HepG2 (cell line): Measurements from ENCODE around the gene ETFB. TPM values are rescaled to one million over a fixed set of nuclear protein-coding genes. Genes with fewer than 3 reads are reported as not detected.

Experiments used
- ARID2 ChIP-seq: sonication (generic); formaldehyde crosslinking; IDR thresholded peaks from 2 replicates; pipeline ENCODE4 v1.8.1; 2022; ENCODE audit warnings: mild to moderate bottlenecking, missing genetic modification reagents, borderline replicate concordance
- ATF7-NPFF ChIP-seq: sonication (generic); formaldehyde crosslinking; IDR thresholded peaks from 2 replicates; pipeline ENCODE4 v1.8.1; 2023; ENCODE audit warnings: mild to moderate bottlenecking, low read depth, missing genetic modification reagents, moderate library complexity
- CHCHD3 ChIP-seq: sonication (generic); formaldehyde crosslinking; IDR thresholded peaks from 2 replicates; pipeline ENCODE4 v1.8.0; 2022; ENCODE audit warnings: mild to moderate bottlenecking, missing genetic modification reagents, moderate library complexity
- DBP ChIP-seq: sonication (generic); formaldehyde crosslinking; IDR thresholded peaks from 2 replicates; pipeline ENCODE4 v1.4.0; 2020; ENCODE audit warnings: missing genetic modification reagents; ENCODE audit errors: not compliant biosample characterization
- DPF2 ChIP-seq: sonication (generic); formaldehyde crosslinking; IDR thresholded peaks from 2 replicates; pipeline ENCODE4 v1.4.0; 2020; ENCODE audit warnings: mild to moderate bottlenecking, low read depth, missing genetic modification reagents, borderline replicate concordance
- HDAC1 ChIP-seq: sonication (generic); formaldehyde crosslinking; IDR thresholded peaks from 2 replicates; pipeline ENCODE4 v1.5.1; 2020; ENCODE audit warnings: mild to moderate bottlenecking, missing genetic modification reagents
- HDAC2 ChIP-seq: sonication (generic); formaldehyde crosslinking; IDR thresholded peaks from 2 replicates; pipeline ENCODE4 v1.4.0; 2020; ENCODE audit warnings: missing genetic modification reagents
- HES4 ChIP-seq: sonication (generic); formaldehyde crosslinking; IDR thresholded peaks from 2 replicates; pipeline ENCODE4 v1.9.0; 2021; ENCODE audit warnings: mild to moderate bottlenecking, missing genetic modification reagents, borderline replicate concordance
- KLF16 ChIP-seq, 2 experiments: sonication (generic) in 1 of 2; formaldehyde crosslinking in 1 of 2; IDR thresholded peaks; 2 replicates each; pipeline versions ENCODE4 v1.6.1 to v1.8.0; 2016 to 2023; ENCODE audit warnings: missing genetic modification reagents in 2 of 2, missing compliant biosample characterization in 1 of 2
- NFKBIZ ChIP-seq: IDR thresholded peaks from 2 replicates; pipeline ENCODE4 v1.6.1; 2018; ENCODE audit warnings: missing genetic modification reagents, missing compliant biosample characterization
- NR2F1 ChIP-seq, 2 experiments: fragments of 450-650 bp in 1 of 2; formaldehyde crosslinking in 1 of 2; IDR thresholded peaks; 2 replicates each; pipeline versions ENCODE4 v1.5.0 to v1.6.1; 2016 to 2020; ENCODE audit warnings: mild to moderate bottlenecking in 1 of 2, missing compliant biosample characterization in 1 of 2, missing genetic modification reagents in 1 of 2, moderate library complexity in 1 of 2
- RXRB ChIP-seq: IDR thresholded peaks from 2 replicates; pipeline ENCODE4 v1.6.1; 2016; ENCODE audit warnings: borderline replicate concordance, missing genetic modification reagents, missing compliant biosample characterization
- SIN3A ChIP-seq: IDR thresholded peaks from 2 replicates; pipeline ENCODE4 v1.6.1; 2011; ENCODE audit warnings: low read depth, mild to moderate bottlenecking, control low read depth, low read length, borderline replicate concordance
- SMAD9 ChIP-seq: sonication (generic); formaldehyde crosslinking; IDR thresholded peaks from 2 replicates; pipeline ENCODE4 v1.5.1; 2020; ENCODE audit warnings: mild to moderate bottlenecking, missing genetic modification reagents
- SMC3 ChIP-seq: IDR thresholded peaks from 2 replicates; pipeline ENCODE4 v1.6.1; 2011; ENCODE audit warnings: low read length, improper control_type of control experiment
- SP1 ChIP-seq, 2 experiments: fragments of 450-650 bp in 1 of 2; sonication (generic) in 1 of 2; formaldehyde crosslinking in 1 of 2; IDR thresholded peaks; 2 replicates each; pipeline versions ENCODE4 v1.4.0 to v1.6.1; 2016 to 2020; ENCODE audit warnings: missing genetic modification reagents in 1 of 2
- SSRP1 ChIP-seq: IDR thresholded peaks from 2 replicates; pipeline ENCODE4 v1.6.1; 2016; ENCODE audit warnings: control low read depth
- TCF7 ChIP-seq: sonication (generic); IDR thresholded peaks from 2 replicates; pipeline ENCODE4 v1.6.1; 2016; ENCODE audit warnings: antibody characterized with exemption, low read depth
- USF2 ChIP-seq, 2 experiments: sonication (generic) in 1 of 2; formaldehyde crosslinking in 1 of 2; IDR thresholded peaks; 2 replicates each; pipeline versions ENCODE4 v1.5.1 to v1.6.1; 2011 to 2020; ENCODE audit warnings: borderline replicate concordance in 1 of 2, low read depth in 1 of 2, low read length in 1 of 2, mild to moderate bottlenecking in 1 of 2, missing genetic modification reagents in 1 of 2, moderate library complexity in 1 of 2
- WIZ ChIP-seq: sonication (generic); formaldehyde crosslinking; IDR thresholded peaks from 2 replicates; pipeline ENCODE4 v1.5.1; 2020; ENCODE audit warnings: mild to moderate bottlenecking, missing genetic modification reagents
- YY1 ChIP-seq: IDR thresholded peaks from 2 replicates; pipeline ENCODE4 v1.6.1; 2011; ENCODE audit warnings: low read length, low read depth, moderate library complexity, mild to moderate bottlenecking; ENCODE audit not compliant: insufficient read depth, insufficient replicate concordance
- ZBTB25 ChIP-seq: IDR thresholded peaks from 2 replicates; pipeline ENCODE4 v1.6.1; 2018; ENCODE audit warnings: missing genetic modification reagents
- ZMAT5 ChIP-seq: sonication (generic); formaldehyde crosslinking; IDR thresholded peaks from 2 replicates; pipeline ENCODE4 v1.5.0; 2020; ENCODE audit warnings: mild to moderate bottlenecking, low read depth, missing genetic modification reagents, borderline replicate concordance
- ZNF446 ChIP-seq: sonication (generic); formaldehyde crosslinking; IDR thresholded peaks from 2 replicates; pipeline ENCODE4 v1.5.0; 2020; ENCODE audit warnings: mild to moderate bottlenecking, missing genetic modification reagents
- polyA plus RNA-seq, 8 experiments: library from polyadenylated mRNA; depleted of rRNA in 3 of 8; stranded (reverse) in 7 of 8; unstranded in 1 of 8; fragments of >200 nt; fragmentation: Illumina TruSeq in 4 of 8; extraction: Trizol in 4 of 8; gene quantifications; 2 replicates each; pipeline versions ENCODE4 v1.2.1 to v1.2.3, GENCODE V29; 2011 to 2016; ENCODE audit warnings: low read depth in 4 of 8, missing spikeins in 1 of 8, mixed read lengths in 1 of 8; ENCODE audit not compliant: insufficient read depth in 1 of 8
- total RNA-seq, 5 experiments: library from RNA; depleted of rRNA; stranded (reverse); fragments of >200 nt; fragmentation: Illumina TruSeq; extraction: Trizol; gene quantifications; 2 replicates each; pipeline ENCODE4 v1.2.3, GENCODE V29; 2016; ENCODE audit warnings: low read depth in 1 of 5

The ETFB gene
- total and polyA plus RNA-seq, 2 of the 13 experiments (the other 11 are each of a cell fraction or from before 2014, with no cell fraction given), result 678 to 1,314 TPM

GRCh38 chr19:51366389-51367254 is 434 bp upstream of the ETFB start (continued):
- TF ChIP-seq ZBTB25 (CRISPR knock-in tag) (0 out of 2 replicates have a peak, but pooled peaks have one; percentile 20), ZNF446 (no peak; the same call in 1 of the 2 replicates), SIN3A (peak; percentile 83; the same call in 1 of the 2 replicates), DPF2 (no peak), HDAC2 (CRISPR knock-in tag) (no peak), ZMAT5 (CRISPR knock-in tag) (no peak), NR2F1 (CRISPR knock-in tag; IDR thresholded peaks at IDR 0.05) (0 out of 4 replicates have a peak, but pooled peaks of 1 of the 2 experiments have one; percentile 21), NFKBIZ (no peak), KLF16 (CRISPR knock-in tag; IDR thresholded peaks at IDR 0.05) (no peak), RXRB (peak; percentile 98), SMC3 (no peak), USF2 (IDR thresholded peaks at IDR 0.05; ENCODE audit: low read depth, low read length) (no peak), USF2 (CRISPR knock-in tag; IDR thresholded peaks at IDR 0.05; ENCODE audit: borderline replicate concordance) (no peak), HDAC1 (CRISPR knock-in tag) (no peak), DBP (CRISPR knock-in tag) (no peak), ATF7-NPFF (peak; percentile 76; the same call in 1 of the 2 replicates), HES4 (CRISPR knock-in tag) (peak; percentile 36; the same call in 1 of the 2 replicates), TCF7 (no peak), SSRP1 (CRISPR knock-in tag) (peak; percentile 99), SMAD9 (CRISPR knock-in tag) (no peak), WIZ (CRISPR knock-in tag) (no peak), CHCHD3 (CRISPR knock-in tag) (0 out of 2 replicates have a peak, but pooled peaks have one; percentile 43), SP1 (IDR thresholded peaks at IDR 0.05) (no peak), SP1 (CRISPR knock-in tag; IDR thresholded peaks at IDR 0.05) (no peak; the same call in 1 of the 2 replicates), YY1 (no peak), ARID2 (CRISPR knock-in tag) (peak; percentile 73; the same call in 1 of the 2 replicates)
